ENCODE data around the gene NDUFAF5.

GRCh38 chr20:13852306-13852705 is 67.5 kb downstream of the NDUFAF5 start:
- TF ChIP-seq CTCF (IDR thresholded peaks at IDR 0.05), result no peak
- no peak for TF ChIP-seq EP300 (IDR thresholded peaks at IDR 0.05)
- no peak for TF ChIP-seq POLR2AphosphoS5 (IDR thresholded peaks at IDR 0.05)
